Type B pancreatic cell (in vitro differentiated cells): ENCODE data around the gene PALM. TPM values are rescaled to one million over a fixed set of nuclear protein-coding genes. Genes with fewer than 3 reads are reported as not detected.
A peak's percentile ranks its signal among the peaks of the same experiment; 100 is the strongest.

Experiments
- DNase-seq: peaks from one replicate; pipeline ENCODE4 v3.0.0; 2021; ENCODE audit warnings: mixed read lengths; ENCODE audit not compliant: unreplicated experiment; ENCODE audit errors: extremely low spot score
- H3K27ac Mint-ChIP-seq: 2 replicates; pipeline ENCODE4 v1.8.0; 2021; ENCODE audit warnings: mild to moderate bottlenecking, mixed read lengths
- H3K27me3 Mint-ChIP-seq: 2 replicates; pipeline ENCODE4 v1.8.0; 2021; ENCODE audit warnings: mixed read lengths
- H3K36me3 Mint-ChIP-seq: 2 replicates; pipeline ENCODE4 v1.8.0; 2021; ENCODE audit warnings: mixed read lengths
- H3K4me1 Mint-ChIP-seq: one replicate; pipeline ENCODE4 v1.8.0; 2021; ENCODE audit warnings: mixed read lengths; ENCODE audit not compliant: unreplicated experiment
- H3K4me3 Mint-ChIP-seq: 2 replicates; pipeline ENCODE4 v1.8.0; 2021; ENCODE audit warnings: mild to moderate bottlenecking, mixed read lengths
- H3K9me3 Mint-ChIP-seq: 2 replicates; pipeline ENCODE4 v1.8.0; 2021; ENCODE audit warnings: mixed read lengths
- CTCF ChIP-seq: fragments of 200-600 bp; sonication (generic); conservative IDR thresholded peaks from 2 replicates; pipeline ENCODE4 v1.5.0; 2021; ENCODE audit warnings: antibody characterized with exemption, mild to moderate bottlenecking
- total RNA-seq: library from RNA; stranded (reverse); gene quantifications from 2 replicates; pipeline ENCODE4 v1.2.1, GENCODE V29; 2021; ENCODE audit warnings: low replicate concordance

PALM gene
- total RNA-seq, 1 donor from 2014 or later = 64.1 TPM

GRCh38 chr19:749811-750210 lies 41.1 kb downstream of the PALM start:
- no peak for TF ChIP-seq CTCF
- no peak overlapping the region for H3K4me3 Mint-ChIP-seq
- H3K27me3 Mint-ChIP-seq = no peaks in the 10 kb centered on the region
- DNase-seq = no peak
- H3K4me1 Mint-ChIP-seq = peaks cover 4% of the 10 kb centered on the region
- H3K27ac Mint-ChIP-seq = no peak overlapping the region
- no peaks in the 10 kb centered on the region for H3K36me3 Mint-ChIP-seq
- H3K9me3 Mint-ChIP-seq = no peaks in the 10 kb centered on the region

- H3K36me3 Mint-ChIP-seq = no peaks in the 10 kb centered on the region
- H3K9me3 Mint-ChIP-seq = no peaks in the 10 kb centered on the region
- peak within 1 kb of the TSS; percentile 22 for H3K4me3 Mint-ChIP-seq
- DNase-seq = peak; percentile 72
- H3K27ac Mint-ChIP-seq = peak within 1 kb of the TSS; percentile 94
- TF ChIP-seq CTCF = no peak
- peaks cover 4% of the 10 kb centered on the region for H3K4me1 Mint-ChIP-seq
- no peaks in the 10 kb centered on the region for H3K27me3 Mint-ChIP-seq
These were observed 42.1 kb downstream of the PALM start, which contains the start of gene MISP for GRCh38 chr19:750640-751423. Gene MISP, plus strand, starts transcription at chr19:751112. Its CDS starts 5,835 bp downstream, at chr19:756947.

- no peaks in the 10 kb centered on the region for H3K27me3 Mint-ChIP-seq
- H3K4me1 Mint-ChIP-seq = peaks cover 4% of the 10 kb centered on the region
- TF ChIP-seq CTCF = no peak
- peak overlapping the region; percentile 49 for H3K4me3 Mint-ChIP-seq
- DNase-seq = no peak
- no peaks in the 10 kb centered on the region for H3K9me3 Mint-ChIP-seq
- no peaks in the 10 kb centered on the region for H3K36me3 Mint-ChIP-seq
- H3K27ac Mint-ChIP-seq = peak overlapping the region; percentile 94
These were observed 43.0 kb downstream of the PALM start for GRCh38 chr19:751501-752341.

- no peak for TF ChIP-seq CTCF
- DNase-seq = no peak
These were observed 44.1 kb downstream of the PALM start for GRCh38 chr19:752652-753517.

GRCh38 chr19:754530-754929 lies 45.8 kb downstream of the PALM start:
- no peaks in the 10 kb centered on the region for H3K36me3 Mint-ChIP-seq

More at GRCh38 chr19:752652-753517, 44.1 kb downstream of the PALM start:
- Mint-ChIP-seq H3K4me1 (peaks cover 4% of the 10 kb centered on the region), H3K27ac (peak overlapping the region; percentile 94), H3K9me3 (no peaks in the 10 kb centered on the region), H3K4me3 (peak overlapping the region; percentile 55), H3K27me3 (no peaks in the 10 kb centered on the region), H3K36me3 (no peaks in the 10 kb centered on the region)

More at GRCh38 chr19:754530-754929, 45.8 kb downstream of the PALM start:
- Mint-ChIP-seq H3K27ac (no peak overlapping the region), H3K9me3 (no peaks in the 10 kb centered on the region), H3K4me1 (peaks cover 4% of the 10 kb centered on the region), H3K27me3 (no peaks in the 10 kb centered on the region), H3K4me3 (no peak overlapping the region)
- DNase-seq = no peak
- TF ChIP-seq CTCF = no peak
